IMR-90 (cell line): ENCODE data around the gene ZFP36L2. TPM values are rescaled to one million over a fixed set of nuclear protein-coding genes. Genes with fewer than 3 reads are reported as not detected.

Experiments used
- ATAC-seq: fragments of 200-7000 bp; cut with Tn5 transposase; 2 replicates; pipeline ENCODE4 v1.9.1; 2020; ENCODE audit warnings: low read depth, mild to moderate bottlenecking, moderate library complexity
- BruUV-seq: library from RNA; stranded (reverse); fragments of 400-500 nt; replicated peaks from 2 replicates; lab custom pipeline; 2021; lab: Mats Ljungman, UMichigan
- CTCF ChIA-PET: fragments of 300-600 bp; formaldehyde crosslinking; extraction: SDS; loops from one replicate; lab custom pipeline; 2021; ENCODE audit warnings: antibody characterized with exemption; lab: Yijun Ruan, JAX
- POLR2A ChIA-PET: fragments of 300-600 bp; sonication (Branson Sonifier 250); formaldehyde crosslinking; loops from one replicate; lab custom pipeline; 2022; ENCODE audit warnings: antibody characterized with exemption; ENCODE audit not compliant: unreplicated experiment; lab: Charles Lee
- DNase-seq: peaks from one replicate; pipeline ENCODE4 v3.0.0; 2013
- H2AFZ ChIP-seq: replicated peaks from 2 replicates; pipeline ENCODE3; 2013; ENCODE audit warnings: low read length, mild to moderate bottlenecking; ENCODE audit not compliant: poor library complexity
- H2AK5ac ChIP-seq: 2 replicates; pipeline ENCODE4 v1.6.1; 2013; ENCODE audit warnings: low read depth, low read length, inconsistent platforms
- H2AK9ac ChIP-seq: replicated peaks from 2 replicates; pipeline ENCODE3; 2013; ENCODE audit warnings: mild to moderate bottlenecking, low read depth, low read length, moderate library complexity; ENCODE audit not compliant: poor library complexity
- H2BK120ac ChIP-seq: 2 replicates; pipeline ENCODE4 v1.6.1; 2013; ENCODE audit warnings: low read depth, low read length, inconsistent platforms
- H2BK15ac ChIP-seq: 3 replicates; pipeline ENCODE4 v1.6.1; 2013; ENCODE audit warnings: low read depth, low read length, inconsistent platforms
- H2BK20ac ChIP-seq: 2 replicates; pipeline ENCODE4 v1.6.1; 2013; ENCODE audit warnings: low read depth, mild to moderate bottlenecking, inconsistent platforms, low read length, moderate library complexity
- H2BK5ac ChIP-seq: 2 replicates; pipeline ENCODE4 v1.6.1; 2013; ENCODE audit warnings: mild to moderate bottlenecking, low read depth, low read length, inconsistent platforms; ENCODE audit not compliant: poor library complexity, severe bottlenecking
- H3K14ac ChIP-seq: replicated peaks from 2 replicates; pipeline ENCODE4 v1.6.1; 2013; ENCODE audit warnings: low read depth, low read length, inconsistent platforms
- H3K18ac ChIP-seq: 2 replicates; pipeline ENCODE4 v1.6.1; 2013; ENCODE audit warnings: low read depth, low read length, control low read depth
- H3K23ac ChIP-seq: 2 replicates; pipeline ENCODE4 v1.6.1; 2013; ENCODE audit warnings: low read depth, low read length, inconsistent platforms
- H3K27ac ChIP-seq: 2 replicates; pipeline ENCODE4 v1.5.1; 2013; ENCODE audit warnings: mild to moderate bottlenecking, control low read depth, low read length; ENCODE audit not compliant: insufficient read depth
- H3K27me3 ChIP-seq: 2 replicates; pipeline ENCODE4 v1.6.1; 2013; ENCODE audit warnings: low read length; ENCODE audit not compliant: control insufficient read depth, insufficient read depth
- H3K36me3 ChIP-seq: 2 replicates; pipeline ENCODE4 v1.6.1; 2013; ENCODE audit warnings: low read length, mixed read lengths; ENCODE audit not compliant: control insufficient read depth, insufficient read depth
- H3K4ac ChIP-seq: 2 replicates; pipeline ENCODE4 v1.6.1; 2013; ENCODE audit warnings: low read depth, low read length, inconsistent platforms
- H3K4me1 ChIP-seq: 2 replicates; pipeline ENCODE4 v1.6.1; 2013; ENCODE audit warnings: low read length, mixed read lengths; ENCODE audit not compliant: control insufficient read depth, insufficient read depth
- H3K4me2 ChIP-seq: 2 replicates; pipeline ENCODE4 v1.6.1; 2013; ENCODE audit warnings: low read depth, mild to moderate bottlenecking, control low read depth, low read length, moderate library complexity
- H3K4me3 ChIP-seq: 2 replicates; pipeline ENCODE4 v1.5.1; 2013; ENCODE audit warnings: low read depth, mild to moderate bottlenecking, control low read depth, low read length, moderate library complexity; ENCODE audit not compliant: insufficient read depth
- H3K56ac ChIP-seq: 2 replicates; pipeline ENCODE4 v1.6.1; 2013; ENCODE audit warnings: low read length, inconsistent platforms; ENCODE audit not compliant: insufficient read depth; ENCODE audit errors: extremely low read depth
- H3K79me1 ChIP-seq, 2 experiments: 2 replicates each; pipeline ENCODE4 v1.6.1; 2013; ENCODE audit warnings: low read length in 2 of 2, inconsistent platforms in 1 of 2, low read depth in 1 of 2
- H3K9ac ChIP-seq: 2 replicates; pipeline ENCODE4 v1.6.1; 2013; ENCODE audit warnings: low read depth, low read length, control low read depth
- H3K9me1 ChIP-seq: 2 replicates; pipeline ENCODE4 v1.6.1; 2013; ENCODE audit warnings: low read length, inconsistent platforms; ENCODE audit not compliant: insufficient read depth
- H3K9me3 ChIP-seq: 2 replicates; pipeline ENCODE4 v1.6.1; 2013; ENCODE audit warnings: low read length; ENCODE audit not compliant: control insufficient read depth, insufficient read depth
- H4K20me1 ChIP-seq: 2 replicates; pipeline ENCODE4 v1.6.1; 2013; ENCODE audit warnings: low read length, inconsistent platforms; ENCODE audit not compliant: insufficient read depth
- H4K5ac ChIP-seq: 2 replicates; pipeline ENCODE4 v1.6.1; 2013; ENCODE audit warnings: mild to moderate bottlenecking, low read depth, low read length, control low read depth
- H4K8ac ChIP-seq, 2 experiments: 2 replicates each; pipeline ENCODE4 v1.6.1; 2013; ENCODE audit warnings: low read depth in 2 of 2, low read length in 2 of 2, control low read depth in 1 of 2, inconsistent platforms in 1 of 2
- H4K91ac ChIP-seq: 2 replicates; pipeline ENCODE4 v1.6.1; 2013; ENCODE audit warnings: low read depth, low read length, inconsistent platforms; ENCODE audit not compliant: insufficient read depth
- BHLHE40 ChIP-seq: fragments of 150-350 bp; IDR thresholded peaks from 2 replicates; pipeline ENCODE4 v1.6.1; 2016; ENCODE audit warnings: mild to moderate bottlenecking, low read depth, low read length
- FOS ChIP-seq: fragments of 150-350 bp; IDR thresholded peaks from 2 replicates; pipeline ENCODE4 v1.6.1; 2016; ENCODE audit warnings: low read depth, low read length
- MAFK ChIP-seq: IDR thresholded peaks from 2 replicates; pipeline ENCODE4 v1.6.1; 2012; ENCODE audit warnings: low read depth, low read length, improper control_type of control experiment
- RAD21 ChIP-seq: IDR thresholded peaks from 2 replicates; pipeline ENCODE4 v1.6.1; 2012; ENCODE audit warnings: low read length, improper control_type of control experiment
- RFX5 ChIP-seq: IDR thresholded peaks from 2 replicates; pipeline ENCODE4 v1.8.0; 2012; ENCODE audit warnings: low read depth, mild to moderate bottlenecking, low read length, moderate library complexity
- SMC3 ChIP-seq: fragments of 150-350 bp; IDR thresholded peaks from 2 replicates; pipeline ENCODE4 v1.6.1; 2016; ENCODE audit warnings: low read depth, mild to moderate bottlenecking, antibody characterized with exemption, low read length, moderate library complexity
- WGBS, 2 experiments: methylation state at CpG; one replicate each; pipeline versions ENCODE4 v1.1.5 to v1.1.7; 2013; ENCODE audit warnings: missing lambda C conversion rate in 2 of 2; ENCODE audit not compliant: insufficient read length in 1 of 2; ENCODE audit errors: extremely low coverage in 2 of 2; 5-methylcytosine and 5-hydroxymethylcytosine counted together
- dilution Hi-C: fragments of 300-500 bp; cut with HindIII; formaldehyde crosslinking; loops from one replicate; pipeline ENCODE4 v1.14.3; 2018; ENCODE audit warnings: low sequenced_read_pairs; ENCODE audit not compliant: unreplicated experiment
- in situ Hi-C: fragments of 300-500 bp; cut with MboI; formaldehyde crosslinking; loops from 3 replicates; pipeline ENCODE4 v1.14.3; 2019; ENCODE audit warnings: low sequenced_read_pairs, inconsistent platforms, mixed read lengths
- intact Hi-C: fragments of 100-400 bp; cut with micrococcal nuclease; formaldehyde crosslinking; loops from 2 replicates; pipeline ENCODE4 v1.10.0; 2022
- polyA plus RNA-seq, 3 experiments: library from polyadenylated mRNA; depleted of rRNA; stranded (reverse); fragments of >200 nt; gene quantifications; 2 replicates each; pipeline ENCODE4 v1.2.3, GENCODE V29; 2012; ENCODE audit warnings: low replicate concordance in 1 of 3
- total RNA-seq: library from RNA; depleted of rRNA; stranded (reverse); fragments of >200 nt; gene quantifications from 2 replicates; pipeline ENCODE4 v1.2.3, GENCODE V29; 2012
- TF ChIP-seq, protein P1 (sequence below): conservative IDR thresholded peaks from 2 replicates; pipeline ENCODE4 v1.5.1; 2012; ENCODE audit warnings: mild to moderate bottlenecking, low read depth, low read length, improper control_type of control experiment
- TF ChIP-seq, protein P2 (sequence below): fragments of 150-350 bp; IDR thresholded peaks from 2 replicates; pipeline ENCODE4 v1.6.1; 2016; ENCODE audit warnings: low read depth, mild to moderate bottlenecking, low read length, moderate library complexity, borderline replicate concordance

The ZFP36L2 gene
- total and polyA plus RNA-seq, 2 of the 4 experiments (the other 2 are of a cell fraction), result 1.8 to 20.1 TPM

DNA sequence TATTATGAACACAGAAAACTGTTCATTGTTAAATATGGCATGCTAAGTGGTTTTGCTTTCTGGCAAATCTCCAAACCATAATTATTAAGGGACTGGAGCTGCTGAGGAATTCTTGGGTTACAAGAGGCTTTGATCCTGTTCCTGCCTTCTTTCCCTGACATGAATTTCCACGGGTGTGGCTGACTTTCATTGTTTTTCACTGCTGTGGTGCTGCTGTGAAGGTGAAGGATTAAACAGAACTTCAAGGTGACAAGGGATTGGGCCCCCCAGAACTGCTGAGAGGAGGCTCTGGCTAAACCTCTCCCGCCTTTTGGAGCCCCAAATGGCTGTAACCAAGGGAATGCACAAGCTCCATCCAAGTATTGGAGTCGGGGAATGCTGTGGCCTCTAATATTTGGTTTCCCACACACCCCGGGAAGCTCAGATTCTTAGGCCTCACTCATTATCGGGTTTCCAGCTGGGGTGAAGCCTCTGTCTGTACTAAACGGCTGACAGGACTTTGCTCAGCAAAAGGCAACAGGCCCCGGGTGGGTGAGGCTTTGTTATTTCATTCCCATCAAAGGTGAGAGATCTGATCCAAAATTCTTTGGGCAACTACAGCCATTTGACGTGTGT, 29.0 kb upstream of the ZFP36L2 start:
- Histone ChIP-seq H3K18ac (no peak overlapping the region), H2BK120ac (no peak overlapping the region), H2AK5ac (no peak overlapping the region), H3K79me1 (no peaks in the 10 kb centered on the region), H3K23ac (no peak overlapping the region), H3K9me1 (peaks cover 4% of the 10 kb centered on the region), H3K36me3 (peaks cover 2% of the 10 kb centered on the region; the same call in 1 of the 2 replicates), H4K5ac (no peak overlapping the region; the same call in 1 of the 2 replicates), H4K20me1 (no peaks in the 10 kb centered on the region), H2BK20ac (no peak overlapping the region), H2AFZ (no peak overlapping the region), H3K4me3 (no peak overlapping the region), H3K4ac (no peak overlapping the region), H2BK5ac (no peak overlapping the region), H3K27me3 (no peaks in the 10 kb centered on the region), H2BK15ac (no peak overlapping the region), H4K8ac (no peak overlapping the region), H3K4me2 (no peak overlapping the region), H4K91ac (no peak overlapping the region), H3K9ac (no peak overlapping the region), H3K27ac (no peak overlapping the region), H2AK9ac (no peak overlapping the region), H3K56ac (no peak overlapping the region), H3K14ac (no peak overlapping the region), H3K9me3 (no peaks in the 10 kb centered on the region), H3K4me1 (peaks cover 11% of the 10 kb centered on the region)
- 20% methylated on average over 1 of the region's 8 CpGs; no CpG with 5 or more reads in 1 of the 2 experiments for WGBS, 2 experiments
- dilution Hi-C loops (no loop called here), in situ Hi-C loops (no loop called here), intact Hi-C loops (no loop called here)
- no TSS peak for BruUV-seq
- ChIA-PET POLR2A (no interaction called here), CTCF (no interaction called here)
- no peak for DNase-seq
- TF ChIP-seq MAFK (no peak), FOS (no peak), SMC3 (no peak), RFX5 (no peak), BHLHE40 (no peak), RAD21 (no peak)
- TF ChIP-seq, protein P1, sequence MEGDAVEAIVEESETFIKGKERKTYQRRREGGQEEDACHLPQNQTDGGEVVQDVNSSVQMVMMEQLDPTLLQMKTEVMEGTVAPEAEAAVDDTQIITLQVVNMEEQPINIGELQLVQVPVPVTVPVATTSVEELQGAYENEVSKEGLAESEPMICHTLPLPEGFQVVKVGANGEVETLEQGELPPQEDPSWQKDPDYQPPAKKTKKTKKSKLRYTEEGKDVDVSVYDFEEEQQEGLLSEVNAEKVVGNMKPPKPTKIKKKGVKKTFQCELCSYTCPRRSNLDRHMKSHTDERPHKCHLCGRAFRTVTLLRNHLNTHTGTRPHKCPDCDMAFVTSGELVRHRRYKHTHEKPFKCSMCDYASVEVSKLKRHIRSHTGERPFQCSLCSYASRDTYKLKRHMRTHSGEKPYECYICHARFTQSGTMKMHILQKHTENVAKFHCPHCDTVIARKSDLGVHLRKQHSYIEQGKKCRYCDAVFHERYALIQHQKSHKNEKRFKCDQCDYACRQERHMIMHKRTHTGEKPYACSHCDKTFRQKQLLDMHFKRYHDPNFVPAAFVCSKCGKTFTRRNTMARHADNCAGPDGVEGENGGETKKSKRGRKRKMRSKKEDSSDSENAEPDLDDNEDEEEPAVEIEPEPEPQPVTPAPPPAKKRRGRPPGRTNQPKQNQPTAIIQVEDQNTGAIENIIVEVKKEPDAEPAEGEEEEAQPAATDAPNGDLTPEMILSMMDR, result no peak
- TF ChIP-seq, protein P2, sequence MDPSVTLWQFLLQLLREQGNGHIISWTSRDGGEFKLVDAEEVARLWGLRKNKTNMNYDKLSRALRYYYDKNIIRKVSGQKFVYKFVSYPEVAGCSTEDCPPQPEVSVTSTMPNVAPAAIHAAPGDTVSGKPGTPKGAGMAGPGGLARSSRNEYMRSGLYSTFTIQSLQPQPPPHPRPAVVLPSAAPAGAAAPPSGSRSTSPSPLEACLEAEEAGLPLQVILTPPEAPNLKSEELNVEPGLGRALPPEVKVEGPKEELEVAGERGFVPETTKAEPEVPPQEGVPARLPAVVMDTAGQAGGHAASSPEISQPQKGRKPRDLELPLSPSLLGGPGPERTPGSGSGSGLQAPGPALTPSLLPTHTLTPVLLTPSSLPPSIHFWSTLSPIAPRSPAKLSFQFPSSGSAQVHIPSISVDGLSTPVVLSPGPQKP, result no peak
- ATAC-seq, result no peak
